HG02798 (cell line): ENCODE measurements around the gene TMEM186.
"Not testable (repeated sequence)": the region's sequence is repeated elsewhere in the genome, so short reads cannot be mapped to it uniquely, and the experiment has no call there.

Source experiments
- ATAC-seq: cut with Tn5 transposase; IDR thresholded peaks from one replicate; pipeline ENCODE4 v1.9.1; 2021; ENCODE audit warnings: mild to moderate bottlenecking; ENCODE audit not compliant: unreplicated experiment, poor library complexity

TMEM186 gene, protein sequence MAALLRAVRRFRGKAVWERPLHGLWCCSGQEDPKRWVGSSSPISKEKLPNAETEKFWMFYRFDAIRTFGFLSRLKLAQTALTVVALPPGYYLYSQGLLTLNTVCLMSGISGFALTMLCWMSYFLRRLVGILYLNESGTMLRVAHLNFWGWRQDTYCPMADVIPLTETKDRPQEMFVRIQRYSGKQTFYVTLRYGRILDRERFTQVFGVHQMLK

DNA sequence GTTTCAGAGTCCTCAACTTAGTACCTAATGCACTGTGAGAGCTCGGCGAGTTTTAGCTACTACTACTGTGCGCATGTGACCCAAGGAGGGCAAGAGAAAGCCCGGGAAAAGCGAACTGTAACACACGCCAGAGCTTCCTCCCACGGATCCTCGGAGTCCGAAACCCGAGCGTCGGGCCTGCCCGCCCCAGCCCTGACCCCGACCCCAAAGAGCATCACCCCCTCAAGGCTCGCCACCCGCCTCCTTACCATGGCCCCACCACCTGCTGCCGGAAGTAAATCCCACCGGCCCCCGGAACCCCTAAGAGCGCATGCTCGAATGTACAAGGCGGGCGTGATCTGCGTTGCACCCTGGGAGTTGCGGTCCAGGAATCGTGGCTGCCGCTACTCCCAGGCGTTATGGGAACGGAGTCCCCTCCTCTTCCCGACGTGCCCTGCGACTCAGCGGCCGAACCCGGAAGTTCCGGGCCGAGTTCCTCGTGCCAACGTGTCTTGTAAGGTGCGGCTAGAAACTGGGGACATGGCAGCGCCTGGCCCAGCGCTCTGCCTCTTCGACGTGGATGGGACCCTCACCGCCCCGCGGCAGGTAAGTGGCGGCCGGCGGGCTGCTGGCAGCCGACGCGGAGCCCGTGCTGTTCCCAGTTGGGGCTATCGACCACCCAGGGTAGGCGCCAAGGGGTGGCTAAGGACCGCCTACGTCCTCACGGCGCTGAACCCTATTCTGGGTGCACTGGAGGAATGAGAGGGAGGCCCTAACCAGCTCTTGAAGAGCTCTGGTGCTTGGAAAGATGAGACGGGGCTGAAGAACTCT, at the start of gene TMEM186, which contains the start of gene PMM2:
Gene TMEM186 (minus strand): TSS at position 276 of the 810 bp plus-strand sequence. CDS start 25 bp downstream, at position 251.
Gene PMM2 (plus strand): TSS at position 476 of the 810 bp plus-strand sequence. CDS start 44 bp downstream, at position 520.
- peak; percentile 97 for ATAC-seq

DNA sequence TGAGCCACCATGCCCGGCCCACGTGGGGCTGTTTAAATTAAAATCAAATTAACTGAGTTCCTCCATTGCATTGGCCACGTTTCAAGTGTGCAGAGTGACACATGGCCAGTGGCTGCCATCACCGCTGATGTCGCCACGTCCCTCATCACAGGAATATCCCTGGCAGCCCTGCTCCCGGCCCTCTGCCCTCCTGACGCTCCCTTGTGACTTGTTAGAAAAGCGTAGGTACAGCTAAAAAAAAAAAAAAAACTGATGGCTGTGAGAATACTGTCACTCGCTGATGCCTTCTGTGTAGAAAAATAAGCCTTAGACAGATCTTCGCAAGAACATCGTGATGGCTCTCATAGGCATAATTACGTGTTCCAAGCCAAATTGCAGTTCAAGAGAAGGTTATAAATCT, 49.7 kb upstream of the TMEM186 start:
- ATAC-seq, result no peak

DNA sequence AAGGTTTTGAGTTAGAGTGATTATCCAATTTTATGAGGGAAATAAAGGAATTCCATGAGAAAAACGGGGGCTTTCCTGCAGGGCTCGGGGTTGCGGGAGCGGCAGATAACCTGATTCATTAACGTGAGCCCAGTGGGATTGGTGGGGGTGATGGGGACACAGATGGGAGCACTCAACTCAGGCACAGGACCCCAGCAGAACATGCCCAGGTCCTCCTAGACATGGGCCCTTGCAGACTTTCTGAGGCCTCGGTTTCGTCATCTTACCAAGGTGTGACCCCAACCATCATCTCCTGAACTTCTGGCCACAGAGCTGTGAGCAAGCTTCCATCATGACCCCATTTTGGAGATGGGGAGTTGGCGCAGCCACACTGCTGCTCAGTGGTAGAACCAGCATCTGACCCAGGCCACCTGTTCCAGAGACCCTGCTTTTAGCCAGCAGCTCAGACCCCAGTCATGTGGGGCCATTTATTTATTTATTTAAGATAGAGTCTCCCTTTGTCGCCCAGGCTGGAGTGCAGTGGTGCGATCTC, 49.0 kb upstream of the TMEM186 start:
- no peak for ATAC-seq

DNA sequence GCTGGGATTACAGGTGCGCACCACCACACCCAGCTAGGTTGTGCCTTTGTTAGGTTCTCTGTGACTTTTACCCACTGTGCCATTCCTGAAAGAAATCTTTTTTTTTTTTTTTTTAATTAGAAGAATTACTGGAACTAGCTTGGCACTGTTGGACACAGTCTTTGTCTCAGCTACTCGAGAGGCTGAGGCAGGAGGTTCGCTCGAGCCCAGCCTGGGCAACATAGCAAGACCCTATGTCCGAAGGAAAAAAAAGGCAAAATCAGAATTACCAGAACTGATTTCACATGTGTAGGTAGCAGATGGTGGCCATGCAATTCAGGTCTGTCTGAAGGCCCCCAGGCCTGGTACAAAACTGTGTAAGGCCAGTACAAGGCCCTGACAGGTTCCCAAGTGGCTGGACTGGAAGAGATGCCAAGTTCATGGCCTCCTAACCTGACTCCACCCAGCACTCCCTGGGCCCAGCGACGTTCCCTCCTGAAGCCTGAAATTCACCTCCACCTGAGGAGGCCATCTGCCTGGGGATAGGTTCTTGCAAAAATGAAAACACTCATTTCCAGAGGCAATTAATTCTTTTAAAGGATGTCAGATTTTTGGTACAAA, 48.4 kb upstream of the TMEM186 start:
- no peak for ATAC-seq

DNA sequence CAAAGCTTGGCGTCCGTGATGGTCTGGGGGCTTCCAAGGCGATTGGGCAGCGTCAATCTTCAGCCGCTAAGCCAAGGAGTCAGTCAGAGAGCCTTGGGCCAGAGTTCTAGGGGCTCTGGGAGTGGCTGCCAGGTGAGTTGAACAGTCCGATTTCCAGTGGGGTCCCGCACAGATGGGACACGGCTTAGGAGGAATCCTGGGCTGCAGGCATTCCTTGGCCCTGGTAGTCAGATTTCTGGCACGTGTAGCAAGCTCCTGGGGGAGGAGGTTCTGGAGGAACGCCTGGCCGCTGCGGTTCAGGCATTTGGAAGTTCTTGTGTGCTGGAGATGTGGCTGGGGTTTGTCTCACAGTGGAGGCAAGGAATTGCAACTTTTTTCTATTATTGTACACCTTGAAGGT, 45.9 kb upstream of the TMEM186 start:
- ATAC-seq, result not testable (repeated sequence)

DNA sequence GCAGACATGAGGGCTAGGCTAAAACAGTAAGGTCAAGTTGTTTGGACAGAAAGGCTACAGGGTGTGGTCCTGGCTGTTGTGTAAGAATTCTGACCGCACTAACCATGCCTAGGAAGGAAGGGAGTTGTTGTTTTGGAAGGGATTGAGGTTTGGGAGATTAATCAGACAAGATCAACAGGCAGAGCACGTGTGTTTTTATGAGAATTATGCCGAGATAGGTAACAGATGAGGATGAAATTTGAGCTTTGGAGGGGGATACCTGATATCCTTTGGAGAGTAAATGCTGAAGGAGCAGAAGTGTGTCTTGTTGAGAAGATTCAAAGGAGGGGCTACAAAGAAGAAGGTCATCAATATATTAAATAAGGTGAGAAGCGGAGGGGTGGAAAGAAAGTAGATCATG, 44.6 kb upstream of the TMEM186 start:
- not testable (repeated sequence) for ATAC-seq

DNA sequence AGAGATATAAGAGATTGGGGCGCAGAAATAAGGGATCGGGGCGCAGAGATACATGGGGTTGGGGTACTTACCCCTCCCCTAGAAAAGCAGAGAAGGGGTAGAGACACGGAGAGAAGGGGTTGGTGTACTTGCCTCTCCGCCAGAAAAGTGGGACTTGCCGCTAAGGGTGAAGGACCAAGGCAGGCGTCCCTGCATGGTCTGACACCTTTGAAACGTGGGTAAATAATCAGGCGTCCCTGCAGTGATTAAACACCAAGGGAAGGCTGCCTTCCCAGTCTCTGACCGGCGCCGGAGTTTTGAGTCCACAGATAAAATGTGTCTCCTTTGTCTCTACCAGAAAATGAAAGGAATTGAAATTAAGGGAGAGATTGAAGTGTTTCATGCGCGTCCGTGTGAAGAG, 40.2 kb upstream of the TMEM186 start:
- ATAC-seq, result not testable (repeated sequence)

DNA sequence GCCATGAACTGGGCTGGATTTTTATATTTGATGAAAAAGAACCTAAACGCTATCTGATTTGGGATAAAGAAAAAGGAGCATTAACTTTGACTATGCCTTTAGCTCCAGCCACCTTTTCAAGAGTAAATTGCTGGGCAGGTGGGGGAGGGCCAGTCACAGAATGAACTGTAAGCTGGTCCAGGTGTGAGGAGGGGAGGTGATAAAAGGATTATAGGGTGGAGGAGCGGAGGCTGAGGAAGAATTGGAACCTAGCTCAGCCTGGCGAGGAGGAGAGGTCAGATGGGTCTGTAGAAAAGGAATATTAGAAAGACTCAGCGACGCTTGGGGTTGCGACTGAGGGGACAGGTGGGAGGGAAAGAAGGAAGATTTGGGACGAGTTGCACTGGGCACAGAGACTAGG, 39.4 kb upstream of the TMEM186 start:
- ATAC-seq, result not testable (repeated sequence)

DNA sequence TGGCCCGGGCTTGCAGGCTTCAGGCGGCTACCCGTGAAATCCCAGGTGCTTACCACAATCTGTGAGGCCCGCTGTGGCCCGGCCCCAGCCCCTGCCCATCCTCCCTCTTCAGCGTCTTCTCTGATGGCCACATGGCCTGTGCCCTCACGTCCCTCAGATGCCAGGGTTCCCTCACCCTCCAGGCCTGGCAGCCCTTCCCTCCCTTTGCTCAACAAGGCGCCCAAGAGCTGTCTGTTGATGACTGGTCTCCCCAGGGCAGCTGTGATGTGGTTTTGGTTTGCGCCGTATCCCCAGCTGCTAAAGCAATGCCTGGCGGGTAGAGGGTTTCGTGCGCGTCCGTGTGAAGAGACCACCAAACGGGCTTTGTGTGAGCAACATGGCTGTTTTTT, 35.3 kb upstream of the TMEM186 start:
- no peak for ATAC-seq

DNA sequence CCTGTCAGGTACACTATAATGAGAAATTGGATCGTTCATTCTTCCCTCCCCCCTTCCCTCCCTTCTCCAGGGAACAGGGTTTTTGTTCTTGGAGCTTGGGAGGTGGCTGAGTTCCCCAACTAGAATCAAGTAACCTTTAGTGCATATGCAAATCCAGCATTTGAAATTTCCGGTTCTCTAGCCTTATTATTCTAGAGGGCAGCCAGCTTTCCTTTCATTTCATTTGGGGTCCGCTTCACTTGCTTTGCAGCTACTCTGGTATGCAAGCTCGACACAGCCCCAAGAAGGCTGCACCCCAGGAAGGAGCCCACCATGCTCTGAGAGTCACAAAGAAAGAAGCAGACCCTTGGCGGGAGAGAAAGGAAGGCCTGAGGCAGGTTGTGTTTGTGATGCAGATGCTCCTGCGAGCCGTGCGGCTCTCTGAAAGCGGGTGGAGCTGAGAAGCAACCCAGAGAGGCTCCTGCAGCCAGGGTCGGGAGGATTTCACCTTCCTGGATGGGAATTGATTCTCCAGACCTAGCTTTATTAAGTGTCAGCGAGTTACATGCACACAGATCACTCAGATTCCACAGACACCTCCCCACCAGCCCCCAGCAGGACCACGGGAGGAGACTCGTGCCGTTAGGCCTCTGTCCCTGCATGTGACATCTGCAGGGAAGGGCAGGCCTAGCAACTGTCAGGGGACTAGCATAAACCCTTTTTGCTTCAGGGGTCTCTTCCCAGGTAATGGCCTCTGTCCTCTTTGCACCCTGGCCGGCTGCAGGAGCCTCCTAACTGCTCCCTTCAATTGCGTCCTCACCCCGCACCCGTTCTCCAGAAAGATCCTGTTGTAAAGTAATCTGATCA, 34.7 kb upstream of the TMEM186 start:
- no peak for ATAC-seq

DNA sequence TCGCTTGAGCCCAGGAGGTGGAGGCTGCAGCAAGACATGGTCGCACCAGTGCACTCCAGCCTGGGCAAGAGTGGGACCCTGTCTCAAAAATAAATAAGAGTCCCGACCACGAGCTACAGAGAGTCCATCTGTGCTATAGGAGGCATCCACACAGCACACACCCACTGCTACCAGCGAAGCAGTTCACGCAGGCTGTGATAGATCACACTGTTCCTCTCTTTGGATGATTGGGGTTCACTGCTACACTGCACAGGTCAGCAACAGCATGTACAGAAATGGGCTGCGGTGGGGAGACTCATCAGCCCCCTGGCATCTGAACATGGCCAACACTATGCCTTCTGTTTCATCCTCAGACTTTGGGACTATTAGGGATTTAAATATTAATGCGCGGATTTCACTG, 34.0 kb upstream of the TMEM186 start:
- ATAC-seq, result no peak

DNA sequence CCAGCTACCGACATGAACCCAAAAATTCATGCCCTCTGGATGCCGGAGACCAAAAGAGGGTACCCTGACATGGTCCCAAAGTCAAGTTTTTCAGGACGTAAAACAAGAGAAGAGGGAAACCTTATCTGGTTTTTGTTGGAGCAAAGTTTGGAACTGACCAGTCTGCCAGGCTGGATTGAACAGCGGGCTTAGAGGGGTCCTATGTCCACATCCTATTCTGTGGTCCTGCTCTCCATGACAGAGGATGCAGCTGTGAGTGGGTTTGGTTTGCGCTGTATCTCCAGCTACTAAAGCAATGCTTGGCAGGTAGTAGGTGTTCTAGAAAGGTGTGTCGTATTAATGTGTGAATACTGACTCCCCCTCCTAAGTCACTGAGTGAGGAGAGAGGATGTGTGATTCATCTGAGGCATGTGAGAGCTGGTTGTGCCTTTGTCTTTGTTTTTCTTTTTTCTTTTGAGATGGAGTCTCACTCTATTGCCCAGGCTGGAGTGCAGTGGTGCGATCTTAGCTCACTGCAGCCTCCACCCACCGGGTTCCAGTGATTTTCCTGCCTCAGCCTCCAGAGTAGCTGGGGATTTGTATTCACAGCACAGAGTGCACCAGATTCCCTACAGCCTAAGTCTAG, 31.2 kb upstream of the TMEM186 start:
- ATAC-seq, result no peak

DNA sequence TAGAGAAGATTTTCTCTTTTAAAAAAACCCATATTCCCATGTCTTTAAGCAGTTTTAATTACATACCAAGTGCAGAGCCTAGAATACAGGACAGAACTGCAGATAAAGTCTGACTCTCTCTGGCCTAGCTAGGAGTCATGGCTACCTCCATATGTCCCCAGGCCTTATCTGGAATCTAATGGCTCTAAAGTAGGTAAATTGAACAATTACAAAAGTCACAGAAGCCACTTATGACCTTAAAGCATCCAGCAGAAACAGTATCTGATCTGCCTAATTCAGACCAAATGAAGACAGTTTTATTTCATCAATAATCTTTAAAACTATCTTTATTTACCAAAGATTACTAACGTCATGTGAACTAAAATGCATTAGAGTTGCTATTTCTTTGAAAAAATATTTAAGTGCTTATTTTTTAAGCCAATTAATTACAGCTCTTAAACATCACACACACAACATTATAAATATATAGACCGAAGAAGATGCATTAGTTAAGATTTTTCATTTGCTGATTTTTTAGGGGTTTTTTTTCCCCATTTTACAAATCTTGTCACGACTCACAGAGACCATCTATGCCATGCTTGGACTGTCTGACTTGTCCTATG, 28.9 kb upstream of the TMEM186 start:
- no peak for ATAC-seq

DNA sequence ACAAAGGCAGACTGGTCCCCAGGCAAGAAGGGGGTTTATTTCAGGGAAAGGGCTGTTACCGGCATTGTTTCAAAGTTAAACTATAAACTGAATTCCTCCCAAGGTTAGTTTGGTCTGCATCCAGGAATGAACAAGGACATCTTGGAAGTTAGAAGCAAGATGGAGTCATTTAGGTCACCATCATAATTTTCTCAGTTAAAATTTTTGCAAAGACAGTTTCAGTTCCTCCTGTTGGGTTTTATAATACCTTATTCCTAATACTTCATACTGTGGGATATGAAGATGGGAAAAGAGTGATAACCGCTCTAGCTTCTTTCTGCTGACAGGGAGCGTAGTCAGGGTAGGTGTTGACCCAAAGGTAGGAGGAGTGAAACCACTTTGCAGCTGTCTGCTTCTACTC, 25.0 kb upstream of the TMEM186 start:
- ATAC-seq, result no peak

DNA sequence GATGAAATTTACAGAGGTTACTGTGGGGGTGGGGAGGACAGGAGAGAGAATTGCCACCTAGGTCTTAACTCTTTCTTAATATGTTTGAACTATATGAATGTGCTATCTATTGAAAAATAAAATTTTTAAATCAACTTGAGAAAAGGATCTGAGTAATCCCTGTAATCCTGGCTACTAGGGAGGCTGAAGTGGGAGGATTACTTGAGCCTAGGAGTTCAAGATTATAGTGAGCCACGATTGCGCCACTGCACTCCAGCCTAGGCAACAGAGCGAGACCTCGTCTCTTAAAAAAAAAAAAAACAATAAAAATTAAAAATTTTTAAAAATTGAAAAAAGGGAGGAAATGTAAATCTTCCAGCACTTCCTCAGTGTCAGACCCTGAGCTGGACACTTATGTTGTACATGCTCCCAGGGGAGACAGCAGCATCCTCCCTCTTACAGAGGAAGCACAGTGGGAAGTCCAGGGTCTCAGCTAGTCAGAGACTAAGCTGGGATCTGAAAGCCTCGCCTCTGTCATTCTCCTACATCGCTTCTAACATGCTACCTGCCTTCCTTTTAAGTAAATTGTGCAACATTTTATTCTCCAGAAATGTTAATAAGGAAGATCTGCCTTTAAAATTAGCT, 22.1 kb upstream of the TMEM186 start:
- no peak for ATAC-seq

DNA sequence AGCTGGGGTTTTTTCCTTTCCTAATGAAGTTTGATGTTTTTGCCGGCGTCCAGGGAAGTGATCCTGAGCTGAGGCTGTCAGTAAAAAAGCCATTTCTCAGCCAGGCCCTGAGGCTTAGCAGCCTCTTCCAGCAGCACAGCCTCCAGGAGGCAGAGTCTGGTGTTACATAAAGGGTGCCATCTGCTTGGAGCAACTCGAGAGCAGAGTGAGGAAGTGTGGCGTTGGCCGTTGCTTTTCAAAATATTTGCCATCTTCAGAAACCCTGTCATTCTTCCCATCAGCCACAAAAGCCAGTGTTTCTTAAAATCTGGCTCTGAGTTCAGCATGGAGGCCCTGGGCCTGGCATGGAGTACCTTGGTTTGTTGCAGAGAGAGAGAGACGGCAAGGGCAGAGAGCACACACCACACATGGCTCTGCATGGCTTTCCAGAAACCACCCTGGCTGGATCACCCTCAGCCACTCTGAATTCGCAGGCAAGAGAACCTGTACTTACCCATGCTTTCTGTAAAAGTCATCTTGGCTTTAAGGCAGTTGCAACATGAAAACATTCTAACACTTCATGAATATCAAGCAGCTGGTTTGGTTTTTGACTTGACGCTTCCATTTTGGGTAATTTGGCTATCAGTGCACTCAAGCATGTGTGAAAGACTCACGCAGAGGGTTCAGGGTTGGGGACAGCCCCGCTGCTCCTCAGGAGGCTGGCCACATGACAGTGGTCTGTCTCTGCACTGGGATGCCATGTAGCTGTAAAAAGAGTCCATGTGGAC, 21.2 kb upstream of the TMEM186 start:
- peak; percentile 83 for ATAC-seq

DNA sequence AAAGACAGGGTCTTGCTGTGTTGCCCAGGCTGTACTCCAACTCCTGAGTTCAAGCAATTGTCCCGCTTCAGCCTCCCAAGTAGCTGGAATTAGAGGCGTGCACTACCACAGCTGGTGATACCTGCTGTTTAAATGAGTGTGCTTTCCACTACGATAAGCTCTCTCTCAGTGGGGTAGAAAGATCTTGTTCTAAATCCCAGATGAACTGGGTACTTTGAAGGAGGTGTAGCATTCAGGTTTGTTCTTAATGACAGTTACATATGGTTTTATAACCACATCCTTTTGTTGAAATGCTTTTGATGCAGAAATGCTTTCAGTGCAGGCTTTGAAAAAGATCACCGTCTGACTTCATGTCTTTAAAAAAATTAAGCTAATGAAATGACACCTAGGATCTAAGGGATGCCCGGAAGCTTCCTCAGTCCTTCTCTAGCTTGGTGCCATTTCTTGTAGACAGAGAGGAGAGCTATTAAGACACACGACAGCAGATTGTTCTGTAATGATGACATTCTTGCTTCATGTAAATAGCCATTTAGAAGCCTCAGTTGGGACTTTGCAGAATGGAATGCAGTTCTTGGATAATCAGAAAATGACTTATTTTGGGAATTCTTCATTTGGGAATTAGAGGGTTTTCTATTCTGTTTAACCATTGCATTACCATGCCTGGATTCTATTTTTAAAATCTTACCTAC, 19.7 kb upstream of the TMEM186 start:
- no peak for ATAC-seq
